ENCODE measurements around the gene RANBP17. TPM values are rescaled to one million over a fixed set of nuclear protein-coding genes. Genes with fewer than 3 reads are reported as not detected.

The RANBP17 gene
- total and polyA plus RNA-seq, 2 donors (not counting 1 experiment from before 2014, with no cell fraction given): not detected

GRCh38 chr5:171246231-171246630 is 384.4 kb downstream of the RANBP17 start:
- no peak overlapping the region for H3K27ac Mint-ChIP-seq
- peaks cover 0 to 14% (median 13%) of the 10 kb centered on the region in 3 donors for H3K9me3 ChIP-seq (ENCODE audit: control extremely low read depth in 1 of 3, control insufficient read depth in 2 of 3, insufficient read depth in 1 of 3, low read length in 2 of 3)
- H3K4me3 Mint-ChIP-seq: no peak overlapping the region
- H3K27me3 ChIP-seq (replicated peaks in 1 of 4; ENCODE audit: control extremely low read depth in 1 of 4, control insufficient read depth in 3 of 4, insufficient read depth in 4 of 4, low read length in 3 of 4): no peaks in the 10 kb centered on the region
- H3K4me1 ChIP-seq (ENCODE audit: control insufficient read depth in 2 of 2, insufficient read depth in 2 of 2, low read length in 2 of 2): no peaks in the 10 kb centered on the region
- WGBS (ENCODE audit: insufficient coverage): 100% methylated on average over 1 of the region's 2 CpGs
- H3K79me2 ChIP-seq (ENCODE audit: control insufficient read depth, insufficient read depth, low read length): no peaks in the 10 kb centered on the region
- H2AFZ ChIP-seq (ENCODE audit: insufficient read depth, low read depth, low read length, poor library complexity, severe bottlenecking): no peak overlapping the region
- ChIA-PET CTCF (interaction anchor here (0.6 kb wide), 1 partner anchor 200 kb away, joined by 3 read pairs; no protein-coding TSS in a partner anchor), POLR2A (no interaction called here)
- no peaks in the 10 kb centered on the region for H4K20me1 ChIP-seq (ENCODE audit: control insufficient read depth, insufficient read depth, low read length, poor library complexity, severe bottlenecking)
- H3K27me3 Mint-ChIP-seq: peaks cover 4% of the 10 kb centered on the region
- H3K4me3 ChIP-seq (ENCODE audit: control extremely low read depth in 1 of 5, extremely low read depth in 1 of 5, insufficient read depth in 1 of 5, low read depth in 2 of 5, low read length in 4 of 5): no peak overlapping the region
- H3K4me2 ChIP-seq (replicated peaks; ENCODE audit: low read depth, low read length, poor library complexity, severe bottlenecking): no peak overlapping the region
- intact Hi-C loops (cut with micrococcal nuclease): no loop called here
- no peak for DNase-seq
- H3K9ac ChIP-seq (ENCODE audit: low read length): no peak overlapping the region
- H3K27ac ChIP-seq (ENCODE audit: low read length in 2 of 2): no peak overlapping the region
- H3K9me3 Mint-ChIP-seq (ENCODE audit: insufficient read depth): peaks cover 19% of the 10 kb centered on the region
- ATAC-seq (ENCODE audit: low read depth): no peak
- no peaks in the 10 kb centered on the region for H3K4me1 Mint-ChIP-seq
- TF ChIP-seq CTCF (IDR thresholded peaks at IDR 0.05) (no peak), EZH2 (IDR thresholded peaks at IDR 0.05; ENCODE audit: borderline replicate concordance, insufficient read depth, low read depth, low read length, poor library complexity, severe bottlenecking) (no peak)
- no peaks in the 10 kb centered on the region for H3K36me3 ChIP-seq (replicated peaks in 1 of 2; ENCODE audit: control extremely low read depth in 1 of 2, control insufficient read depth in 1 of 2, extremely low read depth in 1 of 2, insufficient read depth in 2 of 2, low read length in 1 of 2)

GRCh38 chr5:171249460-171249859 is 387.6 kb downstream of the RANBP17 start:
- no peak overlapping the region for H3K4me3 ChIP-seq (ENCODE audit: control extremely low read depth in 1 of 5, extremely low read depth in 1 of 5, insufficient read depth in 1 of 5, low read depth in 2 of 5, low read length in 4 of 5)
- no peak overlapping the region for H2AFZ ChIP-seq (ENCODE audit: insufficient read depth, low read depth, low read length, poor library complexity, severe bottlenecking)
- no peak overlapping the region for H3K27ac Mint-ChIP-seq
- peaks cover 0 to 16% (median 14%) of the 10 kb centered on the region in 3 donors for H3K9me3 ChIP-seq (ENCODE audit: control extremely low read depth in 1 of 3, control insufficient read depth in 2 of 3, insufficient read depth in 1 of 3, low read length in 2 of 3)
- H3K9me3 Mint-ChIP-seq (ENCODE audit: insufficient read depth): peaks cover 19% of the 10 kb centered on the region
- no peaks in the 10 kb centered on the region for H3K4me1 ChIP-seq (ENCODE audit: control insufficient read depth in 2 of 2, insufficient read depth in 2 of 2, low read length in 2 of 2)
- ATAC-seq (ENCODE audit: low read depth): no peak
- no peak overlapping the region for H3K4me2 ChIP-seq (replicated peaks; ENCODE audit: low read depth, low read length, poor library complexity, severe bottlenecking)
- peaks cover 9% of the 10 kb centered on the region for H3K27me3 Mint-ChIP-seq
- no peak overlapping the region for H3K9ac ChIP-seq (ENCODE audit: low read length)
- ChIA-PET POLR2A (no interaction called here), CTCF (no interaction called here)
- DNase-seq: no peak
- H4K20me1 ChIP-seq (ENCODE audit: control insufficient read depth, insufficient read depth, low read length, poor library complexity, severe bottlenecking): no peaks in the 10 kb centered on the region
- no peak for TF ChIP-seq CTCF (IDR thresholded peaks at IDR 0.05)
- no peak for TF ChIP-seq EZH2 (IDR thresholded peaks at IDR 0.05; ENCODE audit: borderline replicate concordance, insufficient read depth, low read depth, low read length, poor library complexity, severe bottlenecking)
- no peaks in the 10 kb centered on the region for H3K4me1 Mint-ChIP-seq
- intact Hi-C loops (cut with micrococcal nuclease): no loop called here
- no peak overlapping the region for H3K4me3 Mint-ChIP-seq
- H3K36me3 ChIP-seq (replicated peaks in 1 of 2; ENCODE audit: control extremely low read depth in 1 of 2, control insufficient read depth in 1 of 2, extremely low read depth in 1 of 2, insufficient read depth in 2 of 2, low read length in 1 of 2): no peaks in the 10 kb centered on the region
- H3K27ac ChIP-seq (ENCODE audit: low read length in 2 of 2): no peak overlapping the region
- H3K79me2 ChIP-seq (ENCODE audit: control insufficient read depth, insufficient read depth, low read length): no peaks in the 10 kb centered on the region
- H3K27me3 ChIP-seq (replicated peaks in 1 of 4; ENCODE audit: control extremely low read depth in 1 of 4, control insufficient read depth in 3 of 4, insufficient read depth in 4 of 4, low read length in 3 of 4): no peaks in the 10 kb centered on the region
